IMR-90 (cell line): ENCODE results near the gene RGS3. TPM values are rescaled to one million over a fixed set of nuclear protein-coding genes. Genes with fewer than 3 reads are reported as not detected.
A peak's percentile ranks its signal among the peaks of the same experiment; 100 is the strongest.

Experiments used
- ATAC-seq: fragments of 200-7000 bp; cut with Tn5 transposase; 2 replicates; pipeline ENCODE4 v1.9.1; 2020; ENCODE audit warnings: low read depth, mild to moderate bottlenecking, moderate library complexity
- BruUV-seq: library from RNA; stranded (reverse); fragments of 400-500 nt; replicated peaks from 2 replicates; lab custom pipeline; 2021; lab: Mats Ljungman, UMichigan
- CTCF ChIA-PET: fragments of 300-600 bp; formaldehyde crosslinking; extraction: SDS; loops from one replicate; lab custom pipeline; 2021; ENCODE audit warnings: antibody characterized with exemption; lab: Yijun Ruan, JAX
- POLR2A ChIA-PET: fragments of 300-600 bp; sonication (Branson Sonifier 250); formaldehyde crosslinking; loops from one replicate; lab custom pipeline; 2022; ENCODE audit warnings: antibody characterized with exemption; ENCODE audit not compliant: unreplicated experiment; lab: Charles Lee
- DNase-seq: peaks from one replicate; pipeline ENCODE4 v3.0.0; 2013
- H2AFZ ChIP-seq: replicated peaks from 2 replicates; pipeline ENCODE3; 2013; ENCODE audit warnings: low read length, mild to moderate bottlenecking; ENCODE audit not compliant: poor library complexity
- H2AK5ac ChIP-seq: 2 replicates; pipeline ENCODE4 v1.6.1; 2013; ENCODE audit warnings: low read depth, low read length, inconsistent platforms
- H2AK9ac ChIP-seq: replicated peaks from 2 replicates; pipeline ENCODE3; 2013; ENCODE audit warnings: mild to moderate bottlenecking, low read depth, low read length, moderate library complexity; ENCODE audit not compliant: poor library complexity
- H2BK120ac ChIP-seq: 2 replicates; pipeline ENCODE4 v1.6.1; 2013; ENCODE audit warnings: low read depth, low read length, inconsistent platforms
- H2BK15ac ChIP-seq: 3 replicates; pipeline ENCODE4 v1.6.1; 2013; ENCODE audit warnings: low read depth, low read length, inconsistent platforms
- H2BK20ac ChIP-seq: 2 replicates; pipeline ENCODE4 v1.6.1; 2013; ENCODE audit warnings: low read depth, mild to moderate bottlenecking, inconsistent platforms, low read length, moderate library complexity
- H2BK5ac ChIP-seq: 2 replicates; pipeline ENCODE4 v1.6.1; 2013; ENCODE audit warnings: mild to moderate bottlenecking, low read depth, low read length, inconsistent platforms; ENCODE audit not compliant: poor library complexity, severe bottlenecking
- H3K14ac ChIP-seq: replicated peaks from 2 replicates; pipeline ENCODE4 v1.6.1; 2013; ENCODE audit warnings: low read depth, low read length, inconsistent platforms
- H3K18ac ChIP-seq: 2 replicates; pipeline ENCODE4 v1.6.1; 2013; ENCODE audit warnings: low read depth, low read length, control low read depth
- H3K23ac ChIP-seq: 2 replicates; pipeline ENCODE4 v1.6.1; 2013; ENCODE audit warnings: low read depth, low read length, inconsistent platforms
- H3K27ac ChIP-seq: 2 replicates; pipeline ENCODE4 v1.5.1; 2013; ENCODE audit warnings: mild to moderate bottlenecking, control low read depth, low read length; ENCODE audit not compliant: insufficient read depth
- H3K27me3 ChIP-seq: 2 replicates; pipeline ENCODE4 v1.6.1; 2013; ENCODE audit warnings: low read length; ENCODE audit not compliant: control insufficient read depth, insufficient read depth
- H3K36me3 ChIP-seq: 2 replicates; pipeline ENCODE4 v1.6.1; 2013; ENCODE audit warnings: low read length, mixed read lengths; ENCODE audit not compliant: control insufficient read depth, insufficient read depth
- H3K4ac ChIP-seq: 2 replicates; pipeline ENCODE4 v1.6.1; 2013; ENCODE audit warnings: low read depth, low read length, inconsistent platforms
- H3K4me1 ChIP-seq: 2 replicates; pipeline ENCODE4 v1.6.1; 2013; ENCODE audit warnings: low read length, mixed read lengths; ENCODE audit not compliant: control insufficient read depth, insufficient read depth
- H3K4me2 ChIP-seq: 2 replicates; pipeline ENCODE4 v1.6.1; 2013; ENCODE audit warnings: low read depth, mild to moderate bottlenecking, control low read depth, low read length, moderate library complexity
- H3K4me3 ChIP-seq: 2 replicates; pipeline ENCODE4 v1.5.1; 2013; ENCODE audit warnings: low read depth, mild to moderate bottlenecking, control low read depth, low read length, moderate library complexity; ENCODE audit not compliant: insufficient read depth
- H3K56ac ChIP-seq: 2 replicates; pipeline ENCODE4 v1.6.1; 2013; ENCODE audit warnings: low read length, inconsistent platforms; ENCODE audit not compliant: insufficient read depth; ENCODE audit errors: extremely low read depth
- H3K79me1 ChIP-seq, 2 experiments: 2 replicates each; pipeline ENCODE4 v1.6.1; 2013; ENCODE audit warnings: low read length in 2 of 2, inconsistent platforms in 1 of 2, low read depth in 1 of 2
- H3K9ac ChIP-seq: 2 replicates; pipeline ENCODE4 v1.6.1; 2013; ENCODE audit warnings: low read depth, low read length, control low read depth
- H3K9me1 ChIP-seq: 2 replicates; pipeline ENCODE4 v1.6.1; 2013; ENCODE audit warnings: low read length, inconsistent platforms; ENCODE audit not compliant: insufficient read depth
- H3K9me3 ChIP-seq: 2 replicates; pipeline ENCODE4 v1.6.1; 2013; ENCODE audit warnings: low read length; ENCODE audit not compliant: control insufficient read depth, insufficient read depth
- H4K20me1 ChIP-seq: 2 replicates; pipeline ENCODE4 v1.6.1; 2013; ENCODE audit warnings: low read length, inconsistent platforms; ENCODE audit not compliant: insufficient read depth
- H4K5ac ChIP-seq: 2 replicates; pipeline ENCODE4 v1.6.1; 2013; ENCODE audit warnings: mild to moderate bottlenecking, low read depth, low read length, control low read depth
- H4K8ac ChIP-seq, 2 experiments: 2 replicates each; pipeline ENCODE4 v1.6.1; 2013; ENCODE audit warnings: low read depth in 2 of 2, low read length in 2 of 2, control low read depth in 1 of 2, inconsistent platforms in 1 of 2
- H4K91ac ChIP-seq: 2 replicates; pipeline ENCODE4 v1.6.1; 2013; ENCODE audit warnings: low read depth, low read length, inconsistent platforms; ENCODE audit not compliant: insufficient read depth
- BHLHE40 ChIP-seq: fragments of 150-350 bp; IDR thresholded peaks from 2 replicates; pipeline ENCODE4 v1.6.1; 2016; ENCODE audit warnings: mild to moderate bottlenecking, low read depth, low read length
- FOS ChIP-seq: fragments of 150-350 bp; IDR thresholded peaks from 2 replicates; pipeline ENCODE4 v1.6.1; 2016; ENCODE audit warnings: low read depth, low read length
- MAZ ChIP-seq: IDR thresholded peaks from 2 replicates; pipeline ENCODE4 v1.6.1; 2012; ENCODE audit warnings: low read depth, mild to moderate bottlenecking, low read length, improper control_type of control experiment, moderate library complexity, borderline replicate concordance
- MXI1 ChIP-seq: IDR thresholded peaks from 2 replicates; pipeline ENCODE4 v1.6.1; 2012; ENCODE audit warnings: low read depth, mild to moderate bottlenecking, low read length, moderate library complexity, borderline replicate concordance
- NFE2L2 ChIP-seq: fragments of 150-350 bp; IDR thresholded peaks from 2 replicates; pipeline ENCODE4 v1.6.1; 2016; ENCODE audit warnings: low read depth, mild to moderate bottlenecking, low read length
- POLR2A ChIP-seq: IDR thresholded peaks from 2 replicates; pipeline ENCODE4 v1.6.1; 2012; ENCODE audit warnings: mild to moderate bottlenecking, low read depth, low read length
- RCOR1 ChIP-seq: IDR thresholded peaks from 2 replicates; pipeline ENCODE4 v1.6.1; 2012; ENCODE audit warnings: mild to moderate bottlenecking, low read length, improper control_type of control experiment; ENCODE audit not compliant: insufficient replicate concordance
- SMC3 ChIP-seq: fragments of 150-350 bp; IDR thresholded peaks from 2 replicates; pipeline ENCODE4 v1.6.1; 2016; ENCODE audit warnings: low read depth, mild to moderate bottlenecking, antibody characterized with exemption, low read length, moderate library complexity
- WGBS, 2 experiments: methylation state at CpG; one replicate each; pipeline versions ENCODE4 v1.1.5 to v1.1.7; 2013; ENCODE audit warnings: missing lambda C conversion rate in 2 of 2; ENCODE audit not compliant: insufficient read length in 1 of 2; ENCODE audit errors: extremely low coverage in 2 of 2; 5-methylcytosine and 5-hydroxymethylcytosine counted together
- dilution Hi-C: fragments of 300-500 bp; cut with HindIII; formaldehyde crosslinking; loops from one replicate; pipeline ENCODE4 v1.14.3; 2018; ENCODE audit warnings: low sequenced_read_pairs; ENCODE audit not compliant: unreplicated experiment
- in situ Hi-C: fragments of 300-500 bp; cut with MboI; formaldehyde crosslinking; loops from 3 replicates; pipeline ENCODE4 v1.14.3; 2019; ENCODE audit warnings: low sequenced_read_pairs, inconsistent platforms, mixed read lengths
- intact Hi-C: fragments of 100-400 bp; cut with micrococcal nuclease; formaldehyde crosslinking; loops from 2 replicates; pipeline ENCODE4 v1.10.0; 2022
- polyA plus RNA-seq, 3 experiments: library from polyadenylated mRNA; depleted of rRNA; stranded (reverse); fragments of >200 nt; gene quantifications; 2 replicates each; pipeline ENCODE4 v1.2.3, GENCODE V29; 2012; ENCODE audit warnings: low replicate concordance in 1 of 3
- total RNA-seq: library from RNA; depleted of rRNA; stranded (reverse); fragments of >200 nt; gene quantifications from 2 replicates; pipeline ENCODE4 v1.2.3, GENCODE V29; 2012
- TF ChIP-seq, protein P1 (sequence below): conservative IDR thresholded peaks from 2 replicates; pipeline ENCODE4 v1.5.1; 2012; ENCODE audit warnings: mild to moderate bottlenecking, low read depth, low read length, improper control_type of control experiment
- TF ChIP-seq, protein P2 (sequence below): fragments of 150-350 bp; IDR thresholded peaks from 2 replicates; pipeline ENCODE4 v1.6.1; 2016; ENCODE audit warnings: low read depth, mild to moderate bottlenecking, low read length, moderate library complexity, borderline replicate concordance

RGS3 gene
- total and polyA plus RNA-seq, 2 of the 4 experiments (the other 2 are of a cell fraction): 51.8 to 65.6 TPM

- intact Hi-C loops: no loop called here
- CTCF ChIA-PET: interaction anchor here (1.0 to 1.1 kb wide), 2 partner anchors 10 to 11 kb away, joined by 3 to 4 read pairs; no protein-coding TSS in a partner anchor
- H3K9ac ChIP-seq: no peak overlapping the region
- H2BK20ac ChIP-seq: peak overlapping the region; percentile 97
- H3K4me3 ChIP-seq: no peak overlapping the region
- peaks cover 46% of the 10 kb centered on the region for H3K9me1 ChIP-seq
- H2BK15ac ChIP-seq: peak overlapping the region; percentile 90; the same call in 2 of the 3 replicates
- H3K56ac ChIP-seq: no peak overlapping the region
- no peaks in the 10 kb centered on the region for H3K36me3 ChIP-seq
- H2AK5ac ChIP-seq: peak overlapping the region; percentile 94
- no peaks in the 10 kb centered on the region for H3K9me3 ChIP-seq
- TF ChIP-seq, protein P1, sequence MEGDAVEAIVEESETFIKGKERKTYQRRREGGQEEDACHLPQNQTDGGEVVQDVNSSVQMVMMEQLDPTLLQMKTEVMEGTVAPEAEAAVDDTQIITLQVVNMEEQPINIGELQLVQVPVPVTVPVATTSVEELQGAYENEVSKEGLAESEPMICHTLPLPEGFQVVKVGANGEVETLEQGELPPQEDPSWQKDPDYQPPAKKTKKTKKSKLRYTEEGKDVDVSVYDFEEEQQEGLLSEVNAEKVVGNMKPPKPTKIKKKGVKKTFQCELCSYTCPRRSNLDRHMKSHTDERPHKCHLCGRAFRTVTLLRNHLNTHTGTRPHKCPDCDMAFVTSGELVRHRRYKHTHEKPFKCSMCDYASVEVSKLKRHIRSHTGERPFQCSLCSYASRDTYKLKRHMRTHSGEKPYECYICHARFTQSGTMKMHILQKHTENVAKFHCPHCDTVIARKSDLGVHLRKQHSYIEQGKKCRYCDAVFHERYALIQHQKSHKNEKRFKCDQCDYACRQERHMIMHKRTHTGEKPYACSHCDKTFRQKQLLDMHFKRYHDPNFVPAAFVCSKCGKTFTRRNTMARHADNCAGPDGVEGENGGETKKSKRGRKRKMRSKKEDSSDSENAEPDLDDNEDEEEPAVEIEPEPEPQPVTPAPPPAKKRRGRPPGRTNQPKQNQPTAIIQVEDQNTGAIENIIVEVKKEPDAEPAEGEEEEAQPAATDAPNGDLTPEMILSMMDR: no peak
- TF ChIP-seq BHLHE40: no peak
- TF ChIP-seq MAZ: no peak
- no peak for TF ChIP-seq MXI1
- TF ChIP-seq, protein P2, sequence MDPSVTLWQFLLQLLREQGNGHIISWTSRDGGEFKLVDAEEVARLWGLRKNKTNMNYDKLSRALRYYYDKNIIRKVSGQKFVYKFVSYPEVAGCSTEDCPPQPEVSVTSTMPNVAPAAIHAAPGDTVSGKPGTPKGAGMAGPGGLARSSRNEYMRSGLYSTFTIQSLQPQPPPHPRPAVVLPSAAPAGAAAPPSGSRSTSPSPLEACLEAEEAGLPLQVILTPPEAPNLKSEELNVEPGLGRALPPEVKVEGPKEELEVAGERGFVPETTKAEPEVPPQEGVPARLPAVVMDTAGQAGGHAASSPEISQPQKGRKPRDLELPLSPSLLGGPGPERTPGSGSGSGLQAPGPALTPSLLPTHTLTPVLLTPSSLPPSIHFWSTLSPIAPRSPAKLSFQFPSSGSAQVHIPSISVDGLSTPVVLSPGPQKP: no peak
- peak; percentile 27 for TF ChIP-seq RCOR1
- TF ChIP-seq SMC3: no peak
- TF ChIP-seq FOS: peak; percentile 74
- no peak for TF ChIP-seq POLR2A
- no peak for TF ChIP-seq NFE2L2
- peak overlapping the region; percentile 82; the same call in 1 of the 2 replicates for H4K5ac ChIP-seq
- peak overlapping the region; percentile 71 for H2AK9ac ChIP-seq
- no peaks in the 10 kb centered on the region for H3K27me3 ChIP-seq
- DNase-seq: peak; percentile 81
- in situ Hi-C loops: no loop called here
- H4K91ac ChIP-seq: peak overlapping the region; percentile 97
- H3K4me1 ChIP-seq: peaks cover 45% of the 10 kb centered on the region
- H4K8ac ChIP-seq: peak overlapping the region; percentile 57 to 92
- H3K18ac ChIP-seq: peak overlapping the region; percentile 74
- peak overlapping the region; percentile 59 for H3K23ac ChIP-seq
- peak overlapping the region; percentile 20; the same call in 1 of the 2 replicates for H3K4me2 ChIP-seq
- H3K27ac ChIP-seq: peak overlapping the region; percentile 63
- POLR2A ChIA-PET: no interaction called here
- BruUV-seq: no TSS peak
- peak overlapping the region; percentile 72 for H2AFZ ChIP-seq
- dilution Hi-C loops: no loop called here
- H3K14ac ChIP-seq: peak overlapping the region; percentile 88
- peaks cover 7% of the 10 kb centered on the region; the same call in 1 of the 2 replicates for H4K20me1 ChIP-seq
- peak overlapping the region; percentile 96 for H2BK5ac ChIP-seq
- H3K4ac ChIP-seq: peak overlapping the region; percentile 97
- H2BK120ac ChIP-seq: peak overlapping the region; percentile 97
- H3K79me1 ChIP-seq: peaks cover 17 to 88% of the 10 kb centered on the region in 2 experiments
- peak; percentile 5; the same call in 1 of the 2 replicates for ATAC-seq
- 60% methylated on average over 3 of the region's 11 CpGs; no CpG with 5 or more reads in 1 of the 2 experiments for WGBS, 2 experiments
These were observed 114.2 kb downstream of the RGS3 start for GRCh38 chr9:113577525-113578261.
